ENCODE data around the gene PLA2R1.

DNA sequence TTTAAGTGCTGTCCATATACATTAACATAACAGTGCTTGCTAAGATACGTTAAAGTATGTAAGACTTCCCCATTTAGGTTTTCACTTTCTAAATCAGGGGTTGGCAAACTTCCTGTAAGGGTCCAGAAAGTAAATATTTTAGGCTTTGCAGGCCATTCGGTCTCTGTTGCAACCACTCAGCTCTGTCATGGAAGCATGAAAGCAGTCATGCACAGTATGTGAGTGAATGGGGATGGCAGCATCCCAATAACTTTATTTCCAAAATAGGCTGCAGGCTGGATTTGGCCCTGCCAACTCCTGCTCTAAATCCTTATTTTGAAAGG lies 128.7 kb downstream of the PLA2R1 start:
- TF ChIP-seq, protein P1, sequence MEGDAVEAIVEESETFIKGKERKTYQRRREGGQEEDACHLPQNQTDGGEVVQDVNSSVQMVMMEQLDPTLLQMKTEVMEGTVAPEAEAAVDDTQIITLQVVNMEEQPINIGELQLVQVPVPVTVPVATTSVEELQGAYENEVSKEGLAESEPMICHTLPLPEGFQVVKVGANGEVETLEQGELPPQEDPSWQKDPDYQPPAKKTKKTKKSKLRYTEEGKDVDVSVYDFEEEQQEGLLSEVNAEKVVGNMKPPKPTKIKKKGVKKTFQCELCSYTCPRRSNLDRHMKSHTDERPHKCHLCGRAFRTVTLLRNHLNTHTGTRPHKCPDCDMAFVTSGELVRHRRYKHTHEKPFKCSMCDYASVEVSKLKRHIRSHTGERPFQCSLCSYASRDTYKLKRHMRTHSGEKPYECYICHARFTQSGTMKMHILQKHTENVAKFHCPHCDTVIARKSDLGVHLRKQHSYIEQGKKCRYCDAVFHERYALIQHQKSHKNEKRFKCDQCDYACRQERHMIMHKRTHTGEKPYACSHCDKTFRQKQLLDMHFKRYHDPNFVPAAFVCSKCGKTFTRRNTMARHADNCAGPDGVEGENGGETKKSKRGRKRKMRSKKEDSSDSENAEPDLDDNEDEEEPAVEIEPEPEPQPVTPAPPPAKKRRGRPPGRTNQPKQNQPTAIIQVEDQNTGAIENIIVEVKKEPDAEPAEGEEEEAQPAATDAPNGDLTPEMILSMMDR (conservative IDR thresholded peaks at IDR 0.05; ENCODE audit: low read depth, low read length): no peak
- no peak for TF ChIP-seq EZH2 (IDR thresholded peaks at IDR 0.05; ENCODE audit: borderline replicate concordance, low read depth, low read length, poor library complexity, severe bottlenecking)
